SW 1271 (cell line): ENCODE results near the gene SF3B6.
"Not testable (repeated sequence)": the region's sequence is repeated elsewhere in the genome, so short reads cannot be mapped to it uniquely, and the experiment has no call there.

Experiments used
- DNase-seq, 2 experiments: peaks; one replicate each; lab custom pipeline; 2025; lab: John Stamatoyannopoulos, UW

The SF3B6 gene

DNA sequence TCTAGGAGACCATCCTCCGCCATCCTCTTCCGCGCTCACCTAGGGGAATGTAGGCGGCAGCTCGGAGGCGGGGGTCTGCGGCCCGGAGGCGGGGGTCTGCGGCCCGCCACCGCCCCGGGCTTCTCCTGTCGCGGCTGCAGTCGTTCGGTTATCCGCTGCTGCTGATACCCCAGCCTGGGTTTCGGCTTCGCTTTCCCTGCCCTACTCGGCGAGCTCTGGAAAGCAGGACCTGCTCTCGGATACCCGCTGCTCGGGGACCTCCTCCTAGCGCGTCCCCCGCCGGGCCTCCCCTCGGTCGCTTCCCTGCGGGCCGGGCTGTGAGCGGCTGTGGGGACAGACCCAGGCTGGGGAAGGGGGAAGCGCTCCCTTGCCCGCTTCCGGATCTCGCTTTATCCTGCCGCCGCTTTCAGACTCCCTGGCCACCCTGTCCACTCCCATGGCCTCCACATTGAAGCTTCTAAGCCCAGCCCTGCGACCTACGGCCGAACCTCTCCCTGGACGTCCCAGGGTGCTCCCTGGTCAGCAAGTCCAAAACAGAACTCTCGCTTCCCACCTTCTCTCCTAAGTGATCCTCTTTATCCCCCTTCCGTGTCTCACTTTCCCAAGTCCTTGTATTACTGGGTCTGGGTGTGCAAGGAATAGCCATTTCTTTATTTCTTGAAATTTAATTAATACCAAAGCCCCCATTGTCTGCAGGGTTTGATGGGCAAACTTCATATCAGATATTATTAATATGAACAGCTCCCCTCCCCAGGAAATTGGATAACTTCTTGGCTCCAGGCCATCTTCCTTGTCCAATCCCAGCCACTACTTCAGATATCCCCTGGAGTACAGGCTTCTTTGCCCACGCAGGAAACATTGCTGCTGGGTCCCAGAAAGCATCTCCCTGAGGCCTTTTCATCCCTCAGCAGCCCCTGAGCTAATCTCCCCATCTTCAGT is 25.8 kb downstream of the SF3B6 start:
- DNase-seq: no peak

DNA sequence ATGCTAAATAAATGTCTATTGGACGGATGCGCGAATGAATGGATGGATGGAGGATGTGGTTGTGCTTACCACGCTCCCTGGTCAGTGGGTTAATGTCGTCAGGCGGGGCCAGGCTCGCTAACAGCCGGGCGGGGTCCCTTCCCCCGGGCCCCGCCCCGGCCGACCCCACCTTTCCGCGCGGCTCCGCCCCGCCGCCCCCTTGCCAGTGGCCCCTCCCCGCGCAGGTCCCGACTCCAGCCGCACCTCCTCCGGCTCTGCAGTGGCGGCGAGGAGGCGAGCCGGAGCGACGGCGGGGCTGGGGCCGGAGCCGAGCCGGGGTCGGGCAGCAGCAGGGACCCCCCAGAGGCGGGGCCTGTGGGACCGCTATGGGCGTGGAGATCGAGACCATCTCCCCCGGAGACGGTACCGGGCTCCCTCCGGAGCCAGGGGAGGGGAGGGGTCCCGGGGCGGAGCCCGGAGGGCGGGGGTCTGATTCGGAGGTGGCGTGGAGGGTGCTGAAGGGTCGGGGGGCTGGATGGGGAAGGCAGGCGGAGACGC is 26.6 kb downstream of the SF3B6 start, which contains the start of gene FKBP1B:
Gene FKBP1B, plus strand, starts transcription at position 257 of the 537 bp plus-strand sequence. Its CDS starts 109 bp downstream, at position 366.
- DNase-seq: peak in 1 of 2 experiments; percentile 24

DNA sequence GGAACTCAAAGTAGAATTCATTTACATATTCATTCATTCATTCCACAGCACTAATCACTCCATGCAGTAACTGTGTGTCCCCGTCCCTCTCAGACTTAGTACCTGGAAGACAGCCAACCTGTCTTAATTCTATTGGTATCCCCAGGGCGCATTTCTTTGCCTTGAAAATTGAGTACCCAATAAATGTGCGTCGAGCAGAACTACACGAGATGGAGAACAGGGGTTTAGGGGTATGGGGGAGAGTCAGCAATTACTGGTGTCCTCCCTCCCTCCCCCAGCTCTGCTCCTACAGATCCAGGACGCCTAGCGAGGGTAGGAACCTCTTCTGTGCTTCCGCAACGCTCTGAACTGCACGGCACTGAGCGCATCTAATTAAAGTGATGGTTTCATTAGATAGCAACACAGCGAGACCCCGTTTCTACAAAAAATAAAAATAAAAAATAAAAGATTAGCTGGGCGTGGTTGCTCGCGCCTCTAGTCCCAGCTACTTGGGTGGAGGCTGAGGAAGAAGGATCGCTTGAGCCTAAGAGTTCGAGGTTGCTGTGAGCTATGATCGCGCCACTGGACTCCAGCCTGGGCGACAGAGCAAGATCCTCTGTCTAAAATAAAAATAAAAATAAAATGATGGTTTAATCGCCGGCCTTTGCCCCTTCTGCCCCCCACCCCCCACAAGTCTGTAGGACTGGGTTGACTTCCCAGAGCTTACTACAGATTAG is 27.2 kb downstream of the SF3B6 start:
- DNase-seq: no peak

DNA sequence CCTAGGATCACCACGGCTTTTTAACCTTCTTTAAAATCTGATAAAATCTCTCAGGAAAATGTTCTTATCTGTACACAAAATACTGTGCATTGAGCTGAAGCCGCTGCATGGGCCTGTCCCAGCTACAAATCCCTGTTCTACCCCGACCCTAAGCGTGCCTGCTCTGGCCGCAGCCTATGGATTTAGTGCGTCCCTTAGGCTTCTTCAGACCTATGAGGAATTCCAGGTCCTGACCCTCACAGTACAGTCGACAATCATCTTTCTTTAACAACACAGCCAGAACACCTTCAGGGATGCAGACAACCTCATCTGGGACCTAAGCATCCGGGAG is 28.5 kb downstream of the SF3B6 start:
- DNase-seq: no peak

DNA sequence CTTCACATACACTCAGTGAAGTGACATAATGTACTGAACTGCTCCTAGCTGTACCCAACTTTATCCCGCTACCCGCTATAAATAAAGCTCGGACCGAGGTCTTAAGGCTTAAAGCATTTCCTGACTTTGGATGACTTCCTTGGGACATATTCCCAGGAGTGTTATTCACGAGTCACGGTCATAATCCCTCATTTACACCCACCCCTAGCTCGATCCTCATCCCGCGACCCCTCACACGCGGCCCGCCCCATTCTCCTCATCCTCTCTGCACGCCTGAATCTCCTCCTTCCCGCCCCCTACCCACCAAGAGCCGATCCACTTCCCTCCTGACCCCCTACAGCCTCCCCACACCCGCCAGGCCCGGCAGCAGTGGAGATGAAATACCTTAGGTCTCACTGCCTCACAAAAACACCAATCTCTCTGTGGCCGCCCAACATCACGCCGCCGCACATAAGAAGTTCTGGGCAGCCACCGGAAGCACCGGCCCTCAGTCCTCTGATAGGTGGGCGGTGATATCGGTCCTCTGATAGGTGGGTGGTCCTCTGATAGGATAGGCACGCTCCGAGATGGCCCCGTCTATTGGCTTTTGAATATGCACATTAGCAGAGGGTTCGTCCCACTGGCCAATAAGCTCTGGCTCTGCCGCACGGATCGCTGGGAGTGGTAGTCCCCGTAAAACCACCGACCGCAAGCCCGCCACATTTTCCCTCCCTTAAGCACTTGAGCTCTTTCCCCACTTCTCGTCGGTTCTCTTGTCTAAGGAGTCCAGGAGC is 29.0 kb downstream of the SF3B6 start, which contains the start of gene WDCP:
Gene WDCP, minus strand, starts transcription at position 462 of the 773 bp plus-strand sequence. CDS start 7,897 bp downstream, outside the sequence.
- peak; percentile 99 to 100 for DNase-seq

DNA sequence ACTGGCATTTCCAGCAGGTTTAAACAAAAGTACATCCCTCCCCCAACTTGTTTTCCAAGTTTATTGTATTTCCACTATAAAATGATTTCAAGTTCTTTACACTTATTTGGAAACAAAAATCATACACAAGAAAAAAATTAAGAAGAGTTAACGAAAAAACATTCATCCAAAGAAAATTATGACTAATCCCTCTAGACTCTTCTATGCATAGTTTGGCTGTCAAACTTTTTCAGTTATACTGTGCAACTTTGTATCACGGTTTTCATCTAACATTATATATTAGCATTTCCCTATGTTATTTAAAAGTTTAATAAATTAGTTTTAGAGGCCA is 29.6 kb downstream of the SF3B6 start:
- no peak for DNase-seq

DNA sequence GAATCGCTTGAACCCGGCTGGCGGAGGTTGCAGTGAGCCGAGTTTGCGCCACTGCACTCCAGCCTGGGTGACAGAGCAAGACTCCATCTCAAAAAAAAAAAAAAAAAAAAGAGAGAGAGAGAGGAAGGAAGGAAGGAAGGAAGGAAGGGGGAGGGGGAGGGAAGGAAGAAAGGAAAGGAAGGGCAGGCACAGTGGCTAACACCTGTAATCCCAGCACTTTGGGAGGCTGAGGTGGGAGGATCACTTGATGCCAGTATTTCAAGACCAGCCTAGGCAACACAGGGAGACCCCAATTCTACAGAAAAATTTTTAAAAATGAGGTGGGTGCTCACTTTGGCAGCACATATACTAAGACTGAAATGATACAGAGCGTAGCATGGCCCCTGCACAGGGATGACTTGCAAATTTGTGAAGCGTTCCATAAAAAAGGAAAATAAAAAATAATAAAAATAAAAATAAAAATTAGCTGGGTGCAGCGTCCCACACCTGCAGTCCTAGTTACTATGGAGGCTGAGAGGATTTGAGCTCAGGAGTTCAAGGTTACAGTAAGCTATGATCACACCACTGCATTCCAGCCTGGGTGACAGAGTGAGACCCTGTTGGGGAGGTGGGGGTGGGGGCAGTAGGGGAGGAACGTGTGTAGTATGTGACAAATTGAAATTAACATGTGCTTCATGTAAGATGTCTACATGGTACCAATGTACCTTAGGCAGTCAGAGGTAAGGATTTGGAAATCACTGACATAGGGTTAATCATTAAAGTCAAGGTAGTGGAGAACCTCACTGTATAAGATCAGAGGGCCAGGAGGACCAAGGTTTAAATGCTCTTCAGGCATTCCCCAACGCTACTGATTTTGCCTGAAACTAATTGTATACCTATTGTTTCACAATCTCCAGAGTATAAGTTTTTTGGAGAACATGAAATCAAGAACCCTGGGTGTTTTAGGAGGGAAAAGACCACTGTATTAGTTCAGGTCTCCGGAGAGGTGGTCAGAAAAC is 30.3 kb downstream of the SF3B6 start:
- DNase-seq: no peak

DNA sequence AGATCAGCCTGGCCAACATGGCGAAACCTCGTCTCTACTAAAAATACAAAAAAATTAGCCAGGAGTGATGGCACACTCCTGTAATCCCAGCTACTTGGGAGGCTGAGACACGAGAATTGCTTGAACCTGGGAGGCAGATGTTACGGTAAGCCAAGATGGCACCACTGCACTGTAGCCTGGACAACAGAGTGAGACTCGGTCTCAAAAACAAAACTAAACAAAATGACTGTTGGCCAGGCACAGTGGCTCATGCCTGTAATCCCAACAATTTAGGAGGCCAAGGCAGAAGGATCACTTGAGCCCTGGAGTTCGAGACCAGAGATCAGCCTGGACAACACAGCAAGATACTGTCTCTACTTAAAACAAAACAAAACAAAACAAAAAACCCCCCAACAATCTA is 33.0 kb downstream of the SF3B6 start:
- DNase-seq: not testable (repeated sequence)

DNA sequence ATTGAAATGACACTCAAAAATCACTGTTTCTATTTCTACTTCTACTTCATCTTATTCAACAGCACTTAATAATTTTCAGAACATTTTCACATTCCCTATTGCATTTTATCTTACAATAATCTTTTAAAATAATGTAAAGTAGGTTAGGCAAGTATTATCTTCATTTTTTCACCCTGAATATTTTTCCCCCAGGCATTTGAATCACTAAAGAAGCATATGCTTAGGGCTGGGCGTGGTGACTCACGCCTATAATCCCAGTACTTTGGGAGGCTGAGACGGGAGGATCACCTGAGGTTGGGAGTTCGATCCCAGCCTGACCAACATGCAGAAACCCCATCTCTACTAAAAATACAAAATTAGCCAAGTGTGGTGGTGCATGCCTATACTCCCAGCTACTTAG is 35.6 kb downstream of the SF3B6 start:
- no peak for DNase-seq

DNA sequence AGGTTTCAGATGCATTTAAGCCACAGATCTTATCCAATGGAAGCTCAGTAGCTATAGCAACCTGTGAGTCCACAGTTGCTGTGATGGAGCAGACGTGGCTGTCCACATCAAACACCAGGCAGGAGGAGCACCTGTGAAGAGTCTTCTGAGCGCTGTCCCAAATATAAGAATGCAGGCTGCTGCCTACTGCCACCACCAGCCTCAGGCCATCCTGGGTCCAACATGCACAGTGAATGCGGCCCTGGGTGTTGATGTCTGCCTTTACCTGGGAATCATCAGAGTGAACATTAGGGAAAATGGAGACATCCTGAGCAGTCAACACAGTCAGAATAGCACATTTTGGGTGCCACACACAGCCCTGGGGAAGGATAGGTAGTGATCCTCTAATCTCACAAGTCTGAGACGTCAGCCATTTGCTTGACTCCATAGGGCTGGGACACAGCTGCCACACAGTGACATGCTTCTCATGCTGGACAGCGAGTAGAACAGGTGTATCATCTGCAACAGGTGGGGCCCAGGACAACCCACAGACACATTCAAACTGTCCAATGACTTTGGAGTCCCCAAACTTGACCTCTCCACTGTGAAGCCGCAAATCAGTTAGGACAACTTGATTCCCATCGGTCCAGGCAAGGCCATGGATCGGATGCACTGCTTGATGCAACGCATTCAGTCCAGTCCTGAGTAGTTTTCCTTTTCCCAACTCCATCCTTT is 37.2 kb downstream of the SF3B6 start:
- no peak for DNase-seq

DNA sequence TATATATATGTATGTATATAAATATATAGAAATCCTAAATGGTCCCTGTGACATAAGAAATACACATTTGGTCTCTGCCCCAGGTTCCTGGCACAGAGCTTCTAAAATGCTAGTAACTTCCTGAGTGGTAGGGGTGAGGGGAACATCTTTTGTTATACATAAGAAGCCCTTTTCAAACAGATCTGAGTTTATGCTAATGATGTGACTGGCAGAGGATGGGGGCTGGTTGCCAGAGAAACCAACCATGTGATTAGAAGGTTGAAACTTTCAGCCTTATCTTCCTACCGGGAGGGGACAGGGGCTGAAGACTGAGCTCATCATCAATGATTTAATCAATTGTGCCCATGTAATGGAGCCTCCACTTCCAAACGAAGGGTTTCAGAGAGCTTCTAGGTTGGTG is 49.9 kb downstream of the SF3B6 start:
- no peak for DNase-seq

DNA sequence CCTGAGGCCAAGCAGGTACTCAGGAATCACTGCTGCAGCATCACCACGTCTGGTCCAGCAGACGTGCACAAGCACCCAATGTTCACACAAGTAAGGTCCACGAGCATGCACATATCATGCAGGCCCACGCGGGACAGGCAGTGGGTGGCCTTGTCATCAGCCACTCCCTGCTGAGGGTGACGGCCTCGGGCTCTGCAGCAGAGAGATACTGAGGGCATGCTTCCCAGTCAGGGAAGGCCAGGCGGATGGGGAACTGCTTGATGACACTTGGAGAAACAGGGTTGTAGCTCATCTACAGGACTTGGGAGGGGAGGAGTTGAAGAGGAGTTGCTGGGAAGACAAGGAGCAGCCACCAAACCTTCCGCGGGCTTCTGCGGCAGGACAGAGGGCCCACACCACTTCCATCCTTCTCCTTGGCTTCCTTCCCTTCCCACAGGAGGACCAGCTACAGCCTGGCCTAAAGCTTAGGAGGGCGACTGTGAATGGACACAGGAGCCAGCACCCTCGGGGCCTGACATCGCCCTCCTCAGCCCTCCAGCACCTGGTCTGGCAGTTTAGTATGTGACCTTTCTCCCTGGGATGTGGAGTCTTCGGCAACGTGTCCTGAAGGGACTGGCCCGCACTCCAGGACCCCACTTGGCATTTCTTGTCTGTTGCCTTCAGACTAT is 51.0 kb downstream of the SF3B6 start:
- no peak for DNase-seq

DNA sequence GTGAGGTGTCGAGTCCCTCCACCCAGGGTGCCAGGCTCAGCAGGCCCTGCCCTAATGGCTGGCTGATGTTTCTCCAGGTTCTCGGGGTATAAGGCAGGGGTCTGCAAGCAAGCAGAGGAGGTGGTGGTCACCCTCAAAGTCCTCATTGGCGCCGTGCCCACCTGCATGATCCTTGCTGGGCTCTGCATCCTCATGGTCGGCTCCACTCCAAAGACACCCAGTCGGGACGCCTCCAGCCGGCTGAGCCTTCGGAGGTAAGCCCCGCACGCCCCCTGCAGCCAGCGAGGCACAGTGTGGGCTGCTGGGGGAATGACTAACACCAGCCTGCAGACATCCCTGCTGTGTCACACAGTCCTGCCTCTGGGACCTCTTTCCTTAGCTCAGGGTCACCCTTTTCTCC is 52.1 kb downstream of the SF3B6 start:
- DNase-seq: no peak

DNA sequence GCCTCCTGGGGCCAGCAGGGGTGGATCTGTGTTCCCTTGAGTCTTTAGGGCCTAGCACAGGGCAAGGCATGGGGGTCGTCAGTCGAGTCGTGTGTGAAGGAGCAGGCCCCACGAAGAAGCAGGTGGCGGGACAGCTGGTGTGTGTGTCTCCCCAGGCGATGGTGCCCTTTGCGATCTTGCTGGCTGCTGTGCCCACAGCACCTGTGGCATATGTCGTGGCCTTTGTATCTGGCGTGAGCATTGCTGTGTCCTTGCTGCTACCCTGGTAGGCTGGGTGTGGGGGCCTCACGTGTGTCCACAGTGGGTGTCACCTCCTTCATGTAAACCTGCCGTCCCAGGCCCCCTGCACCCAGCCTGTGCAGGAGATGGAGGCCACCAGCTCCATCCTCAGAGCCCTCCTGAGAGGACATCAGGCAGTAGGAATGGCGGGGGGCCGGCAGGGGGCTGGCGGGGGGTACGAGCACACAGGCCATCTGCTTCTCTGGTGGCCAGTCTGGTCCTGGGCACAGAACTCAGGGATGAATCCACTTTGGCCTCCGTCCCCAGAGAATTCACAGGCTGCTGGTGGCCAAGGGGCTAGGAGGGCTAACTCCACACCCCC is 53.1 kb downstream of the SF3B6 start:
- no peak for DNase-seq

DNA sequence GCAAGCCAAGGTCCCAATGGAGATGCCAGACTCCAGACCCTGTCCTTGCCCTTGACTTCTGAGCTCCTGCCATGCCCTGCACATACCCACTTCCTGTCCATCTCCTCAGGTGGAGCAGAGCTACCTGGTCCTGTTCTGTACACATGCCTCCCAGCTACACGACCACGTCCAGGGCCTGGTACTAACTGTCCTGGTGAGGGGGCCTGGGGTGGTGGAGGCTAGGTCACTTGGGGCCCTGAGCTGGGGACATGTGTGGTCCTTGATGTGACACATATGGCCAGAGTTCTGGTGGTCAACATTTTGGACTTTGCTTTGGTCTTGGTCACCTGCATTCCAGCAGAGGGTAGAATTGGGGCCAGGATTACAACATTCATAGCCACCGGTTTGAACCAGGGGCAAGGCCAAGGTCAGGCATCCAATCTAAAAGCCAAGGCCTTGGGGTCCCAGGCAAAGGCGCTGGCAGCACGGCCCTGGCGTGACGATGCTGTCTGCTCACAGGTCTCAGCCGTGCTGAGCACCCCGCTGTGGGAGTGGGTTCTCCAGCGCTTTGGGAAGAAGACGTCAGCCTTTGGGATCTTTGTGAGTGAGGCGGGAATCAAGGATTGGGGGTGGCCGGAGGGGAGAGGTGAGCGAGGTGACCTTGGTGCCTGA is 53.7 kb downstream of the SF3B6 start:
- DNase-seq: no peak

DNA sequence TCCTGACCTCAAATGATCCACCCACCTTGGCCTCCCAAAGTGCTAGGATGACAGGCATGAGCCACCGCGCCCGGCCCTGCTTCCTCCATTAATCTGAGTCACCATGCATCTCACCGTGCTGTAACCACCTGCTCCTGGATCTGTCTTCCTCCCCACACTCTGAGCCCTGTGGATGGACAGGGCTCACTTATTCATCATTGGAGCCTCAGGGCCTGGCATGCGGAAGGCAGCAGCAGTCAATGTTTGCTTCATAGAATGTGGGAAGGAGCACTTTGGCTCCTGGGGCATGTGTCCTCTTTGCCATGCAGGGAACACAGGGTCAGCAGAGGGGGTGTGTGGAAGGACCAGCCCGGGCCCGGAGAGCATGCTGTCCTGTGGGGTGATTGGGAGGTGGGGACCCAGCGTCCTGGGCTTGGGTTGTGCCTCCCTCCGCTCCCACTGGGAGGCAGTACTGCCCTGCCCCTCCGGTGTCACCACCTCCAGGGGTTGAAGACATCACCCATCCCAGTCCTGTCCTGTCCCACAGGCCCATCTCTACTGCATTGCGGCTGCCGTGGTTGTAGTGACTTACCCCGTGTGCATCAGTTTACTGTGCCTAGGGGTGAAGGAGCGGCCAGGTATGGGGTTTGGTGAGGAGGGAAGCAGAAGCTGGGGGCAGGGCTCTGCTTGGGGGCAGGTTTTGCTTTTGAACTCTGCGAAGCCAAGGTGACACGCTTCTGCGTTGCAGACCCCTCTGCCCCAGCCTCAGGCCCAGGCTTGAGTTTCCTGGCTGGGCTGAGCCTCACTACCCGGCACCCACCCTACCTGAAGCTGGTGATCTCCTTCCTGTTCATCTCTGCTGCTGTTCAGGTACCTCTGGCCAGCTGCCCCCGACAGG is 54.8 kb downstream of the SF3B6 start:
- no peak for DNase-seq

DNA sequence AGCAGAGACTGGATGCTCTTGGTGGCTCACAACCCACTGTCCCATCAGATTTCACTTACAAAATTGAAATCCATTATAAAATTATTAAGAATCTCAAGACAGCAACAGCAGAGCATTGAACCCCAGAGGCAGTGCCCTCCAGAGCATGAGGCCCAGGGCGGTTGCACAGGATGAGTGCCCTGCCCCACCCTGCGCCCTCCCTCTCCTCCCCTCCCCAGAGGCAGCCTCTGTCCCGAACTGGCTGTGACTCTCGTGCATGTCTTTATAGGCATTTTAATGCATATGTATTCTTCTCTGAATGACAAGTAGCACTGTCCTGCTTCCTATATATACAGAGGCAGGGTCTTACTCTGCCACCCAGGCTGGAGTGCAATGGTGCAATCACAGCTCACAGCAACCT is 55.9 kb downstream of the SF3B6 start:
- no peak for DNase-seq

DNA sequence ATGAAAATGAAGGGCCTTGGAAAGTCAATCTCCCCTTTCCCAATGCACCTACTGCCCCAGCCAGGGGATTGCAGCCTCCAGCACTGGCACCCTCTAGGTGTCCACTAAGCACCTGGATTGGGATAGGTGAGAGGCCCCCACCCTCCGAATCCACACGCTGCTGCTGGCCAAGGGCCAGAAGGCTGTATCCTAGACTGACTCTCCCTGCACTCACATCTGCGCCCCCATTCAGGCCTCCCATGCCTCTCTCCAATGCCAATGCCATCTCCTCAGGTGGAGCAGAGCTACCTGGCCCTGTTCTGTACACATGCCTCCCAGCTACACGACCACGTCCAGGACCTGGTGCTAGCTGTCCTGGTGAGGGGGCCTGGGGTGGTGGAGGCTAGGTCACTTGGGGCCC is 56.4 kb downstream of the SF3B6 start:
- no peak for DNase-seq
